ENCODE results near the gene GCNT2.

DNA sequence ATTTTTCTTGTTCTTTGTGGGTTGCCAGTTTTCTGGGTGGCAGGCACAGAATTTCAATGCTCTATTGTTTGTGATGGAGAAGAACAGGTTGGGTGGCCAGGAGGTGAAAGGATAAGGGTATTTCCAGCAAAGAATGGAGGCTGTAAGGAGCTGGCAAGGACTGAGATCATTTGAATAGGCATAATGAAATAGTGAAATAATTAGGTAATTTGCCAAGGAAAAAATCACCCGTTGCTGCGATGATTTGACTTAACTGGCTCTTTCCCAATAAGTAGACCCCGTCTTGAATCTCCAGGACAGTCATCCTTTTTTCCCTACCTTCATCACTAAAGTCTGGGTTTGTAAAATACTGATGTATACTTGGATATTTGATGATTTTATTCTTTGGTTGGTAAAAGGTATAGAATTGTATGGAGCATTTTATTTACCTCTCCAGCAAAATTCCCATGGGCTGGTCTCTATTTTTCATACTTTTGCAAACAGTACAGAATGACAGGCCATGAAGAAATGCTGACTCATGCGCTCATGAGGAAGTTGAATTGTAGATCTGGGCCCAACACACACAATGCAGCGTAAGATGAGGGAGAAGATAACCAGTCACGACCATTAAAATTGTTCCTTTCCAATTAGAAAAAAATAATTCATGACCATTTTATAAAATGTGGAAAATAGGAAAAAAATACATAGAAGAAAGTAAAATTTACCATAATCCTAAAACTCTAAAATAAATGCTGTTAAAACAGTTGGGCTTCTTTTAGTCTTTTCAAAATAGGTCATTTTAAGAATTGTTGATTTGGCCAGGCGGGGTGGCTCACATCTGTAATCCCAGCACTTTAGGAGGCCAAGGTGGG, 2.4 kb upstream of the GCNT2 start:
- no peak for TF ChIP-seq EZH2 (IDR thresholded peaks at IDR 0.05)
- TF ChIP-seq POLR2AphosphoS5 (IDR thresholded peaks at IDR 0.05; ENCODE audit: borderline replicate concordance, low read depth, low read length): no peak
- no peak for TF ChIP-seq FOXP2 (optimal IDR thresholded peaks at IDR 0.05; ENCODE audit: control extremely low read depth, extremely low read length, insufficient read depth)
